Measurements from ENCODE around the gene CERT1. TPM values are rescaled to one million over a fixed set of nuclear protein-coding genes. Genes with fewer than 3 reads are reported as not detected.
"Not testable (repeated sequence)": the region's sequence is repeated elsewhere in the genome, so short reads cannot be mapped to it uniquely, and the experiment has no call there.

Gene CERT1
- total RNA-seq, 1 donor from 2014 or later: 49.6 TPM

- no peak for DNase-seq
These were observed 11.8 kb upstream of the CERT1 start for GRCh38 chr5:75523275-75523674.

- DNase-seq: no peak
These were observed 11.1 kb upstream of the CERT1 start for GRCh38 chr5:75522542-75522941.

- no peak for DNase-seq
These were observed 10.6 kb upstream of the CERT1 start for GRCh38 chr5:75522025-75522424.

- DNase-seq: no peak
These were observed 9.8 kb upstream of the CERT1 start for GRCh38 chr5:75521195-75521594.

- no peak for DNase-seq
These were observed 8.3 kb upstream of the CERT1 start for GRCh38 chr5:75519761-75520160.

GRCh38 chr5:75514323-75514722, 2.9 kb upstream of the CERT1 start:
- DNase-seq: no peak

GRCh38 chr5:75513841-75514240, 2.4 kb upstream of the CERT1 start:
- no peak for DNase-seq

- no peak for DNase-seq
These were observed 1.1 kb upstream of the CERT1 start for GRCh38 chr5:75512383-75513074.

- peak; percentile 73 for DNase-seq
These were observed 494 bp downstream of the CERT1 start for GRCh38 chr5:75510836-75511434.

- no peak for DNase-seq
These were observed 1.0 kb downstream of the CERT1 start for GRCh38 chr5:75510417-75510835.

- DNase-seq: no peak
These were observed 1.5 kb downstream of the CERT1 start for GRCh38 chr5:75509956-75510355.

- DNase-seq: no peak
These were observed 1.9 kb downstream of the CERT1 start for GRCh38 chr5:75509546-75509945.

GRCh38 chr5:75507841-75508240, 3.6 kb downstream of the CERT1 start:
- no peak for DNase-seq

GRCh38 chr5:75505112-75505511, 6.3 kb downstream of the CERT1 start:
- not testable (repeated sequence) for DNase-seq

- DNase-seq: not testable (repeated sequence)
These were observed 12.6 kb downstream of the CERT1 start for GRCh38 chr5:75498875-75499274.

GRCh38 chr5:75498208-75498777, 13.1 kb downstream of the CERT1 start:
- DNase-seq: no peak

- no peak for DNase-seq
These were observed 15.4 kb downstream of the CERT1 start for GRCh38 chr5:75496026-75496425.

- DNase-seq: no peak
These were observed 19.8 kb downstream of the CERT1 start for GRCh38 chr5:75491621-75492020.

- DNase-seq: not testable (repeated sequence)
These were observed 21.6 kb downstream of the CERT1 start for GRCh38 chr5:75489847-75490246.

GRCh38 chr5:75484605-75485004, 26.8 kb downstream of the CERT1 start:
- DNase-seq: no peak

GRCh38 chr5:75482482-75482881, 28.9 kb downstream of the CERT1 start:
- no peak for DNase-seq

GRCh38 chr5:75481024-75481423, 30.4 kb downstream of the CERT1 start:
- DNase-seq: no peak

GRCh38 chr5:75475364-75475763, 36.1 kb downstream of the CERT1 start:
- DNase-seq: no peak

GRCh38 chr5:75473463-75473862, 38.0 kb downstream of the CERT1 start:
- DNase-seq: no peak

Data from occipital lobe (tissue), 2 donors.